Activated T-helper 17 cell treated with anti-CD3 and anti-CD28 coated beads, Interleukin-2, amount 50 U/mL, for 72 hours (primary cell): ENCODE measurements around the gene GSDMA. TPM values are rescaled to one million over a fixed set of nuclear protein-coding genes. Genes with fewer than 3 reads are reported as not detected.
"Not testable (repeated sequence)": the region's sequence is repeated elsewhere in the genome, so short reads cannot be mapped to it uniquely, and the experiment has no call there.

Source experiments
- ATAC-seq: fragments of 150-1000 bp; cut with Tn5 transposase; replicated peaks from 2 replicates; pipeline ENCODE4 v1.10.0; 2021; ENCODE audit warnings: mild to moderate bottlenecking, moderate library complexity
- H3K27ac Mint-ChIP-seq: one replicate; pipeline ENCODE4 v1.8.0; 2022; ENCODE audit warnings: mixed read lengths
- H3K27me3 Mint-ChIP-seq: one replicate; pipeline ENCODE4 v1.8.0; 2022; ENCODE audit warnings: mixed read lengths
- H3K36me3 Mint-ChIP-seq: one replicate; pipeline ENCODE4 v1.8.0; 2022; ENCODE audit warnings: low read depth, mild to moderate bottlenecking, mixed read lengths
- H3K4me1 Mint-ChIP-seq: one replicate; pipeline ENCODE4 v1.8.0; 2022; ENCODE audit warnings: mixed read lengths
- H3K4me3 Mint-ChIP-seq: one replicate; pipeline ENCODE4 v1.8.0; 2022; ENCODE audit warnings: mild to moderate bottlenecking, mixed read lengths
- H3K9me3 Mint-ChIP-seq: one replicate; pipeline ENCODE4 v1.8.0; 2022; ENCODE audit warnings: mixed read lengths
- total RNA-seq, 2 donors: library from RNA; stranded (reverse); gene quantifications; one replicate each; pipeline ENCODE4 v1.2.3, GENCODE V29; 2022

Gene GSDMA
- total RNA-seq, 2 donors from 2014 or later = 0.63 to 1.1 TPM

- Mint-ChIP-seq H3K27me3 (no peaks in the 10 kb centered on the region), H3K36me3 (no peaks in the 10 kb centered on the region), H3K4me1 (peaks cover 11% of the 10 kb centered on the region), H3K4me3 (no peak overlapping the region), H3K9me3 (no peaks in the 10 kb centered on the region), H3K27ac (no peak overlapping the region)
- no peak for ATAC-seq
These were observed 19.0 kb upstream of the GSDMA start for GRCh38 chr17:39943702-39944392.

GRCh38 chr17:39944393-39944711, 18.5 kb upstream of the GSDMA start:
- no peak for ATAC-seq
- Mint-ChIP-seq H3K4me1 (peaks cover 10% of the 10 kb centered on the region), H3K9me3 (no peaks in the 10 kb centered on the region), H3K4me3 (no peak overlapping the region), H3K27me3 (no peaks in the 10 kb centered on the region), H3K27ac (no peak overlapping the region), H3K36me3 (no peaks in the 10 kb centered on the region)

- H3K27ac Mint-ChIP-seq = no peak overlapping the region
These were observed 16.1 kb upstream of the GSDMA start for GRCh38 chr17:39946551-39947330.

GRCh38 chr17:39948489-39948828, 14.3 kb upstream of the GSDMA start:
- H3K4me1 Mint-ChIP-seq, H3K4me3 Mint-ChIP-seq, H3K27me3 Mint-ChIP-seq, ATAC-seq, H3K36me3 Mint-ChIP-seq, H3K9me3 Mint-ChIP-seq, H3K27ac Mint-ChIP-seq: not testable (repeated sequence)

More at GRCh38 chr17:39946551-39947330, 16.1 kb upstream of the GSDMA start:
- Mint-ChIP-seq H3K9me3 (no peaks in the 10 kb centered on the region), H3K36me3 (no peaks in the 10 kb centered on the region), H3K4me1 (no peaks in the 10 kb centered on the region), H3K27me3 (no peaks in the 10 kb centered on the region), H3K4me3 (no peak overlapping the region)
- no peak for ATAC-seq

- Mint-ChIP-seq H3K9me3 (no peaks in the 10 kb centered on the region), H3K4me1 (no peaks in the 10 kb centered on the region), H3K27ac (no peak overlapping the region), H3K36me3 (no peaks in the 10 kb centered on the region), H3K27me3 (no peaks in the 10 kb centered on the region), H3K4me3 (no peak overlapping the region)
- ATAC-seq = no peak
These were observed 13.8 kb upstream of the GSDMA start for GRCh38 chr17:39949028-39949427.

GRCh38 chr17:39950871-39951348, 11.9 kb upstream of the GSDMA start:
- no peak overlapping the region for H3K4me3 Mint-ChIP-seq
- ATAC-seq = no peak
- H3K27ac Mint-ChIP-seq = no peak overlapping the region
- H3K4me1 Mint-ChIP-seq = no peaks in the 10 kb centered on the region
- no peaks in the 10 kb centered on the region for H3K27me3 Mint-ChIP-seq
- H3K36me3 Mint-ChIP-seq = no peaks in the 10 kb centered on the region
- no peaks in the 10 kb centered on the region for H3K9me3 Mint-ChIP-seq

- peak overlapping the region; percentile 59 for H3K4me3 Mint-ChIP-seq
- peak overlapping the region; percentile 61 for H3K27ac Mint-ChIP-seq
- ATAC-seq = no peak
- H3K9me3 Mint-ChIP-seq = no peaks in the 10 kb centered on the region
- H3K27me3 Mint-ChIP-seq = no peaks in the 10 kb centered on the region
- H3K36me3 Mint-ChIP-seq = no peaks in the 10 kb centered on the region
- no peaks in the 10 kb centered on the region for H3K4me1 Mint-ChIP-seq
These were observed 10.7 kb upstream of the GSDMA start for GRCh38 chr17:39951924-39952679.

GRCh38 chr17:39952680-39953470, 9.9 kb upstream of the GSDMA start:
- H3K4me3 Mint-ChIP-seq = peak overlapping the region; percentile 85

GRCh38 chr17:39953471-39953888, 9.3 kb upstream of the GSDMA start:
- Mint-ChIP-seq H3K4me3 (peak overlapping the region; percentile 85), H3K9me3 (no peaks in the 10 kb centered on the region), H3K27me3 (no peaks in the 10 kb centered on the region), H3K4me1 (no peaks in the 10 kb centered on the region), H3K27ac (peak overlapping the region; percentile 87), H3K36me3 (no peaks in the 10 kb centered on the region)
- no peak for ATAC-seq

More at GRCh38 chr17:39952680-39953470, 9.9 kb upstream of the GSDMA start:
- Mint-ChIP-seq H3K4me1 (no peaks in the 10 kb centered on the region), H3K36me3 (no peaks in the 10 kb centered on the region), H3K27me3 (no peaks in the 10 kb centered on the region), H3K27ac (peak overlapping the region; percentile 87), H3K9me3 (no peaks in the 10 kb centered on the region)
- ATAC-seq = peak; percentile 87

GRCh38 chr17:39954876-39955275, 7.9 kb upstream of the GSDMA start:
- Mint-ChIP-seq H3K4me1 (peaks cover 5% of the 10 kb centered on the region), H3K9me3 (no peaks in the 10 kb centered on the region), H3K27me3 (no peaks in the 10 kb centered on the region), H3K27ac (no peak overlapping the region), H3K36me3 (no peaks in the 10 kb centered on the region), H3K4me3 (no peak overlapping the region)
- ATAC-seq = no peak

GRCh38 chr17:39955726-39956225, 7.0 kb upstream of the GSDMA start:
- Mint-ChIP-seq H3K36me3 (no peaks in the 10 kb centered on the region), H3K27me3 (no peaks in the 10 kb centered on the region), H3K4me1 (peaks cover 5% of the 10 kb centered on the region), H3K4me3 (no peak overlapping the region), H3K9me3 (no peaks in the 10 kb centered on the region), H3K27ac (no peak overlapping the region)
- ATAC-seq = no peak

- Mint-ChIP-seq H3K4me3 (no peak overlapping the region), H3K4me1 (peaks cover 12% of the 10 kb centered on the region), H3K27ac (no peak overlapping the region), H3K36me3 (no peaks in the 10 kb centered on the region), H3K27me3 (no peaks in the 10 kb centered on the region), H3K9me3 (no peaks in the 10 kb centered on the region)
- ATAC-seq = no peak
These were observed 2.2 kb upstream of the GSDMA start for GRCh38 chr17:39960524-39961041.

- no peaks in the 10 kb centered on the region for H3K36me3 Mint-ChIP-seq
- peaks cover 4% of the 10 kb centered on the region for H3K27me3 Mint-ChIP-seq
- no peak overlapping the region for H3K4me3 Mint-ChIP-seq
- ATAC-seq = peak; percentile 57
- no peaks in the 10 kb centered on the region for H3K9me3 Mint-ChIP-seq
- peaks cover 10% of the 10 kb centered on the region for H3K4me1 Mint-ChIP-seq
- peak overlapping the region; percentile 24 for H3K27ac Mint-ChIP-seq
These were observed 1.0 kb downstream of the GSDMA start for GRCh38 chr17:39963829-39964228.
